DND-41 (cell line): ENCODE data around the gene TIMM10B.
A peak's percentile ranks its signal among the peaks of the same experiment; 100 is the strongest.

ENCODE experiments used
- EZH2 ChIP-seq: IDR thresholded peaks from 3 replicates; pipeline ENCODE4 v1.6.1; 2012; ENCODE audit warnings: borderline replicate concordance, low read depth, mild to moderate bottlenecking, moderate library complexity, low read length, inconsistent platforms; ENCODE audit not compliant: severe bottlenecking
- TF ChIP-seq, protein P1 (sequence below): IDR thresholded peaks from 2 replicates; pipeline ENCODE4 v1.5.1; 2012; ENCODE audit warnings: borderline replicate concordance, low read length, moderate library complexity, mild to moderate bottlenecking; ENCODE audit not compliant: poor library complexity, severe bottlenecking; ENCODE audit errors: extremely low read depth

DNA sequence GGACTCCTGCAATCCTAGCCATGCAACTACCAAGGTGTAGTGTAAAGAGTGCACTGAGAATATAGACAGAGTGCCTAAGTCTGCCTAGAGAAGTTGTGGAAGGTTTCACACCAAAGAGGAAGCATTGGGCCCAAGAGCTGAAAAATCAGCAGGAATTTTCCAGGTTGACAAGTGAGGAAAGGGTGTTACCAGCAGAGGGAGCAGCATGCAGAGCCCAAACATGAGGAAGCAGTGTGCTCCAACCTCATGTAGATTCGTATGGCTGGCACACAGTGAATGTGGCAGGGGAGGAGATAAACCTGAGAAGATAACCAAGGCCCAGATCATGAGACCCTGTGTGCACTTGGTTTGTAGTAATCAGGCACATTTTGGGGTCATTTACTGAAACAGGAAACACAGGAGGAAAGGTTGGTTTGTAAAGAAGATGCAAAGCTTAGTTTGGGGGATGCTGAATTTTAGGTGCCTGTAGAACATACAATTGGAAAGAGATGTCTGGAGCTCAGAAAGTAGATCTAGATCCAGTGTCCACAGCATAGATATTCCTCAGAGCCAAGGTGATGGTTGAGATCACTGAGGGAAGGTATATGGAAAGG is 42.2 kb upstream of the TIMM10B start:
- TF ChIP-seq, protein P1, sequence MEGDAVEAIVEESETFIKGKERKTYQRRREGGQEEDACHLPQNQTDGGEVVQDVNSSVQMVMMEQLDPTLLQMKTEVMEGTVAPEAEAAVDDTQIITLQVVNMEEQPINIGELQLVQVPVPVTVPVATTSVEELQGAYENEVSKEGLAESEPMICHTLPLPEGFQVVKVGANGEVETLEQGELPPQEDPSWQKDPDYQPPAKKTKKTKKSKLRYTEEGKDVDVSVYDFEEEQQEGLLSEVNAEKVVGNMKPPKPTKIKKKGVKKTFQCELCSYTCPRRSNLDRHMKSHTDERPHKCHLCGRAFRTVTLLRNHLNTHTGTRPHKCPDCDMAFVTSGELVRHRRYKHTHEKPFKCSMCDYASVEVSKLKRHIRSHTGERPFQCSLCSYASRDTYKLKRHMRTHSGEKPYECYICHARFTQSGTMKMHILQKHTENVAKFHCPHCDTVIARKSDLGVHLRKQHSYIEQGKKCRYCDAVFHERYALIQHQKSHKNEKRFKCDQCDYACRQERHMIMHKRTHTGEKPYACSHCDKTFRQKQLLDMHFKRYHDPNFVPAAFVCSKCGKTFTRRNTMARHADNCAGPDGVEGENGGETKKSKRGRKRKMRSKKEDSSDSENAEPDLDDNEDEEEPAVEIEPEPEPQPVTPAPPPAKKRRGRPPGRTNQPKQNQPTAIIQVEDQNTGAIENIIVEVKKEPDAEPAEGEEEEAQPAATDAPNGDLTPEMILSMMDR: peak; percentile 78
- TF ChIP-seq EZH2: no peak
